HG02642 (cell line): ENCODE results near the gene BRIP1.
"Not testable (repeated sequence)": the region's sequence is repeated elsewhere in the genome, so short reads cannot be mapped to it uniquely, and the experiment has no call there.

Experiments used
- ATAC-seq: cut with Tn5 transposase; IDR thresholded peaks from one replicate; pipeline ENCODE4 v1.9.1; 2021; ENCODE audit warnings: mild to moderate bottlenecking; ENCODE audit not compliant: unreplicated experiment, poor library complexity

The BRIP1 gene

GRCh38 chr17:61677150-61677811 lies 186.0 kb downstream of the BRIP1 start:
- ATAC-seq, result not testable (repeated sequence)

GRCh38 chr17:61676522-61676921 lies 186.8 kb downstream of the BRIP1 start:
- not testable (repeated sequence) for ATAC-seq

GRCh38 chr17:61674609-61675008 lies 188.7 kb downstream of the BRIP1 start:
- not testable (repeated sequence) for ATAC-seq

- not testable (repeated sequence) for ATAC-seq
Observed at GRCh38 chr17:61673019-61673897, 190.1 kb downstream of the BRIP1 start.

- no peak for ATAC-seq
Observed at GRCh38 chr17:61672140-61672539, 191.2 kb downstream of the BRIP1 start.

GRCh38 chr17:61670691-61671090 lies 192.6 kb downstream of the BRIP1 start:
- ATAC-seq, result no peak

- ATAC-seq, result no peak
Observed at GRCh38 chr17:61669522-61669921, 193.8 kb downstream of the BRIP1 start.

GRCh38 chr17:61668486-61668885 lies 194.8 kb downstream of the BRIP1 start:
- ATAC-seq, result no peak

GRCh38 chr17:61666406-61667088 lies 196.8 kb downstream of the BRIP1 start:
- ATAC-seq, result not testable (repeated sequence)

GRCh38 chr17:61663310-61663709 lies 200.0 kb downstream of the BRIP1 start:
- no peak for ATAC-seq

- ATAC-seq, result no peak
Observed at GRCh38 chr17:61662741-61663140, 200.6 kb downstream of the BRIP1 start.

GRCh38 chr17:61662186-61662585 lies 201.1 kb downstream of the BRIP1 start:
- ATAC-seq, result no peak

- ATAC-seq, result no peak
Observed at GRCh38 chr17:61660746-61661485, 202.4 kb downstream of the BRIP1 start.

- ATAC-seq, result no peak
Observed at GRCh38 chr17:61659437-61659836, 203.9 kb downstream of the BRIP1 start.

GRCh38 chr17:61658183-61658582 lies 205.1 kb downstream of the BRIP1 start:
- ATAC-seq, result no peak

GRCh38 chr17:61657338-61657737 lies 206.0 kb downstream of the BRIP1 start:
- no peak for ATAC-seq

- no peak for ATAC-seq
Observed at GRCh38 chr17:61656721-61657217, 206.6 kb downstream of the BRIP1 start.

GRCh38 chr17:61650749-61651148 lies 212.6 kb downstream of the BRIP1 start:
- no peak for ATAC-seq

- ATAC-seq, result no peak
Observed at GRCh38 chr17:61648587-61648986, 214.7 kb downstream of the BRIP1 start.

- ATAC-seq, result no peak
Observed at GRCh38 chr17:61647047-61647446, 216.3 kb downstream of the BRIP1 start.
